HG03159 (cell line): Measurements from ENCODE around the gene TCTN3.
"Not testable (repeated sequence)": the region's sequence is repeated elsewhere in the genome, so short reads cannot be mapped to it uniquely, and the experiment has no call there.

Experiments used
- ATAC-seq: cut with Tn5 transposase; IDR thresholded peaks from one replicate; pipeline ENCODE4 v1.9.1; 2021; ENCODE audit warnings: mild to moderate bottlenecking, moderate library complexity; ENCODE audit not compliant: unreplicated experiment

The TCTN3 gene

DNA sequence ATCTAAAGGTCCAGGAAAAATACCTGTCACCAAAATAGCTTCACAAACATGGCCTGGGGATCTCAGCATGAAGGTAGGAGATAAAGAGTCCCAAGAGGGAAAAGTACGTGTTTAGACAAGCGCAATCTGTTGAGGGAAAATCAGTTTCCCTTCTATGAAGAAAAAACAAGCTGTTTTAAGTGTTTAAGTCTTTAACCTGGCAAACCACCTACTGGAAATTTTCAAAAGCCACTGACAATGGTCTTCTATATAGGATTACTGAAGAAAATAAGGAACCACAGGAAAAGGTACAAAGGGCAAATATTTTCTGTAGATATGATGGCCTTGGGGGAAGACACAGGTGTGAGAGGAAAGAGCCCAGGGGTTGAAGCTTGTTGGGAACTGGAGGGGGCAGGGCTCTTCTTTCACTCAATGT is 58.4 kb downstream of the TCTN3 start:
- ATAC-seq, result no peak

- no peak for ATAC-seq
Observed at GRCh38 chr10:95628786-95629185, 64.9 kb downstream of the TCTN3 start.

DNA sequence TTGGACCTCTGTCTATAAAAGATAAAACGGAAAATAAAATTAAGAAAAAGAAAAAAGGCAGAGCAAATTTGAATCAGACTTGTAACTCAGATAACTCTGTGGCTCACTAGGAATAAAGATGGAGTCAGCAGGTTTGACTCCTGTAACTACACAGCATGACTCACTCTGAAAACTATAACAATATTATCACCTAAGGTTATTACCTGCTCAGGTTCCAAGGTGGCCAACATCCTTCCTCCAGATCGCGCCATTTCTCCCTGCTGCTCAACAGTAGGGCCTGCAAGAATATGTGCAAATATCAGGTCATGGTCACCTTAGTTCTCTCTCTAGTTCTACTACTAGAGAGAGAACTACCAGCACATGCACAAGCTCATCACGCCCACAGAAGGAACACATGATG is 67.2 kb downstream of the TCTN3 start:
- ATAC-seq, result no peak

DNA sequence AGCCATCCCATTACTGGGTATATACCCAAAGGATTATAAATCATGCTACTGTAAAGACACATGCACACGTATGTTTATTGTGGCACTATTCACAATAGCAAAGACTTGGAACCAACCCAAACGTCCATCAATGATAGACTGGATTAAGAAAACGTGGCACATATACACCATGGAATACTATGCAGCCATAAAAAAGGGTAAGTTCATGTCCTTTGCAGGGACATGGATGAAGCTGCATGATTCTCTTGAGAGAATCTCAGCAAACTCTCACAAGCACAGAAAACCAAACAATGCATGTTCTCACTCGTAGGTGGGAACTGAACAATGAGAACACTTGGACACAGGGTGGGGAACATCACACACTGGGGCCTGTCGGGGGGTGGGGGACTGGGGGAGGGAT is 73.3 kb downstream of the TCTN3 start:
- not testable (repeated sequence) for ATAC-seq

DNA sequence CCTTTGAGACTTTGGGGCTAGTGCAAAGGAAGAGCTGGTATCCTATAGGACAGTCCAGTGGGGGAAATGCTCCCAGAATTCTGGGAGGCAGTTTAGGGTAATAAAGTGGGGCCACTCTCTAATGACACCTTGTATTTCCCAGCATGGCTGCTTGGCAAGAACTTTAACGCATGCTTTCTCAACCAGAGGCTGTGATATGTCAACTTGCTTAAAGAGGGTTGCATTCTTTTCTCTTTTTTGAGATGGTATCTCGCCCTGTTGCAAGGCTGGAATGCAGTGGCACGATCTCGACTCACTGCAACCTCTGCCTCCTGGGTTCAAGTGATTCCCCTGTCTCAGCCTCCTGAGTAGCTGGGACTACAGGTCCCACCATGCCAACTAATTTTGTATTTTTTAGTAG is 75.6 kb downstream of the TCTN3 start:
- ATAC-seq, result no peak

- no peak for ATAC-seq
Observed at GRCh38 chr10:95616446-95616845, 77.3 kb downstream of the TCTN3 start.
